Spleen (tissue), 7 donors: ENCODE measurements around the gene CABP1.

Experiments
- POLR2A ChIP-seq, 3 donors: fragments of 450-650 bp; IDR thresholded peaks; one replicate each; pipeline ENCODE4 v1.5.1; 2017; ENCODE audit warnings: antibody characterized with exemption in 3 of 3, mild to moderate bottlenecking in 1 of 3
- POLR2AphosphoS5 ChIP-seq, 3 donors: sonication (generic); formaldehyde crosslinking; IDR thresholded peaks; one replicate each; pipeline ENCODE4 v1.5.1; 2017; ENCODE audit warnings: antibody characterized with exemption in 3 of 3
- TF ChIP-seq, protein P1 (sequence below), 11 experiments: fragments of 200-600 bp in 7 of 11; fragments of 450-650 bp in 4 of 11; sonication (generic) in 4 of 11; IDR thresholded peaks in 8 of 11; conservative IDR thresholded peaks in 3 of 11; 1 replicate in 7 of 11; 2 replicates in 4 of 11; pipeline versions ENCODE4 v1.4.0 to v1.8.0; 2016 to 2021; ENCODE audit warnings: antibody characterized with exemption in 11 of 11, inconsistent platforms in 4 of 11, mild to moderate bottlenecking in 1 of 11
- donor health status: DM: no; HTN: no; CAD: no; lungs with moderate emphysema.
- donor health status: DM: no; HTN: no; CAD: no.
- donor health status: DM: no; HTN: no; CAD: no.

DNA sequence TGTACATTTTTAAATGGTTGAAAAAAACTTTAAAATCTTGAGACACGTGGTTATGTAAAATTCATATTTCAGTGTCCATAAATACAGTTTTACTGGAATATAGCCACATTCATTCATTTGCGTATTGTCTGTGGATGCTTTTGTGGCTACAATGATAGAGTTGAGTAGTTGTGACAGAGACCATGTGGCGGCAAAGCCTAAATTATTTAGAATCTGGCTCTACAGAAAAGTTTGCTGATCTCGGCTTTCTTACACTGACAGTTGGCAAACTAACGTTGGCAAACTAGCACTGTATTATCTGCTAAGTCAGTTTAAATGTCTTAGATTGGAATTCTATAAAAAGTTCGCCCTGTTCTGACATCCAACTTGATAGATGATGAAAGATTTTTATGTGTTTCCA, 72.2 kb downstream of the CABP1 start:
- TF ChIP-seq, protein P1, sequence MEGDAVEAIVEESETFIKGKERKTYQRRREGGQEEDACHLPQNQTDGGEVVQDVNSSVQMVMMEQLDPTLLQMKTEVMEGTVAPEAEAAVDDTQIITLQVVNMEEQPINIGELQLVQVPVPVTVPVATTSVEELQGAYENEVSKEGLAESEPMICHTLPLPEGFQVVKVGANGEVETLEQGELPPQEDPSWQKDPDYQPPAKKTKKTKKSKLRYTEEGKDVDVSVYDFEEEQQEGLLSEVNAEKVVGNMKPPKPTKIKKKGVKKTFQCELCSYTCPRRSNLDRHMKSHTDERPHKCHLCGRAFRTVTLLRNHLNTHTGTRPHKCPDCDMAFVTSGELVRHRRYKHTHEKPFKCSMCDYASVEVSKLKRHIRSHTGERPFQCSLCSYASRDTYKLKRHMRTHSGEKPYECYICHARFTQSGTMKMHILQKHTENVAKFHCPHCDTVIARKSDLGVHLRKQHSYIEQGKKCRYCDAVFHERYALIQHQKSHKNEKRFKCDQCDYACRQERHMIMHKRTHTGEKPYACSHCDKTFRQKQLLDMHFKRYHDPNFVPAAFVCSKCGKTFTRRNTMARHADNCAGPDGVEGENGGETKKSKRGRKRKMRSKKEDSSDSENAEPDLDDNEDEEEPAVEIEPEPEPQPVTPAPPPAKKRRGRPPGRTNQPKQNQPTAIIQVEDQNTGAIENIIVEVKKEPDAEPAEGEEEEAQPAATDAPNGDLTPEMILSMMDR (IDR thresholded peaks at IDR 0.05 in 8 of 11, conservative IDR thresholded peaks at IDR 0.05 in 3 of 11) = no peak
- no peak for TF ChIP-seq POLR2A (IDR thresholded peaks at IDR 0.05)
- no peak for TF ChIP-seq POLR2AphosphoS5 (IDR thresholded peaks at IDR 0.05)
